Muscle layer of colon (tissue), 2 donors: ENCODE data around the gene TYW1B.
"Not testable (repeated sequence)": the region's sequence is repeated elsewhere in the genome, so short reads cannot be mapped to it uniquely, and the experiment has no call there.

ENCODE experiments used
- H3K27ac ChIP-seq: one replicate; pipeline ENCODE4 v1.7.0; 2013; ENCODE audit warnings: low read depth, mild to moderate bottlenecking, low read length, moderate library complexity
- H3K27me3 ChIP-seq, 2 donors: one replicate each; pipeline ENCODE4 v1.7.0; 2013; ENCODE audit warnings: low read length in 2 of 2, mild to moderate bottlenecking in 2 of 2; ENCODE audit not compliant: insufficient read depth in 2 of 2, control insufficient read depth in 1 of 2
- H3K36me3 ChIP-seq: one replicate; pipeline ENCODE4 v1.7.0; 2013; ENCODE audit warnings: mild to moderate bottlenecking, low read length; ENCODE audit not compliant: insufficient read depth
- H3K4me1 ChIP-seq: one replicate; pipeline ENCODE4 v1.7.0; 2013; ENCODE audit warnings: mild to moderate bottlenecking, low read length; ENCODE audit not compliant: insufficient read depth
- H3K4me3 ChIP-seq, 2 donors: one replicate each; pipeline ENCODE4 v1.7.0; 2013; ENCODE audit warnings: low read length in 2 of 2, low read depth in 1 of 2, mild to moderate bottlenecking in 1 of 2, moderate library complexity in 1 of 2
- H3K9ac ChIP-seq: one replicate; pipeline ENCODE4 v1.7.0; 2013; ENCODE audit warnings: low read length
- H3K9me3 ChIP-seq: one replicate; pipeline ENCODE4 v1.7.0; 2013; ENCODE audit warnings: mild to moderate bottlenecking, low read length
- donor health status: abdominal sarcoma.
- donor health status: Adenocarcinoma of cecum.

The TYW1B gene

DNA sequence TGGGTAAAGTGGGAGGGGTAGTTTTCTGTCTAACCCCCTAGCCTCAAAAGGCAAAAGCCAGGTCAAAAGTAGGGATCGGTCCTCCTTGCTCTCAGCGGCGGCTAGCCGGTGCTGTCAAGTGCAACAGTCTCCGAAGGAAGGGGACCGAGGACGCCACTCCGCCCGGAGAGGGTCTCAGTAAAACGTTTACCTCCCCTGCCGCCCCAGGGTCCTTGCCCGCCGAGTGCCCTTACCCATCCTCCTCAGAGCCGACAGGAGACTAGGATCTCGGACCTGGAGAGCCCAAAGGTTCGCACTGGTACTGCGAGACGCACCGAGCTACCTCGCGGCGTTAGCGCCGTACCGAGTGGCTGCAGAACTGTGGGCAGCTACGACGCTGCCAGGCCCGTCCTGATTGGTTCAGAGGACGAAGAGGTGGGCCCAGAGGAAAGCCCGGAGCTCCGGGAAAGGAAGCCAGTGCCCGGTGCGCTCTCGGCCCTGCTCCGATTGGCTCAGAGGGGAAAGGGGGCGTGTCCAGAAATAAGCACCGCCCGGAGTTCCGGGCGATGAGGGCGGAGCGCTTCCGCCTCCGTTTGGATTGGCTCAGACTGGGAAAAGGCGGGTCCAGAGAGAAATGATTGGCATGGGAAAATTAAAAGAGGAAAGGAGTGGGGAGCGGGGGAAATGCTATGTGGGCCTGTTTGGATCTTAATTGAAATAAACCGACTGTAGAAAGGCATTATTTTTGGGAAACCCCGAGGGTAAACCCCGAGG lies at the start of gene TYW1B:
Gene TYW1B, minus strand, starts transcription at position 362 of the 753 bp plus-strand sequence. Its CDS starts 125 bp downstream, at position 237.
- Histone ChIP-seq H3K9ac (peak within 1 kb of the TSS; percentile 57), H3K36me3 (peaks cover 15% of the 10 kb centered on the region), H3K4me1 (peaks cover 15% of the 10 kb centered on the region), H3K4me3 (peak within 1 kb of the TSS; percentile 50 to 93), H3K27ac (peak within 1 kb of the TSS; percentile 78)
- not testable (repeated sequence) for H3K9me3 ChIP-seq, H3K27me3 ChIP-seq

DNA sequence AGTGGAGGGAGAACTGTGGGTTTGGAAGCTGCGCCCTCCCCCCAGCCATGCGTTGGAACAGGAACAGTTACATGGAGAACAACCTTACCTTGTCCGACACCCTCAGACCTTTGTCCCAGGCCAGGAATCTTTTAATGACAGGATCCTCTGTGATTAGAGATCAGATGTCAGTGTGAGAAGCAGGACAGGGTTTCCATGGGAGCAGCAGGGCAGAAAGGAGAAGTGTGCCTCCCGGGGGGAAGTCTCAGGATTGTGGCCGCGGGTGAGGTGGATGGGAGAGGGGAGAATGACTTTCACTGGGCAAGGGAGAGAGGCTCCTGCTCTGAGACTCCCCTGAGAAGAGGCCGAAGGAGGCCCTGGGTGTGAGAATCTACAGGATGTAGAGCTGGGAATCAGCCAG lies 39.6 kb upstream of the TYW1B start:
- not testable (repeated sequence) for H3K27me3 ChIP-seq, H3K27ac ChIP-seq, H3K4me3 ChIP-seq, H3K4me1 ChIP-seq, H3K9ac ChIP-seq, H3K9me3 ChIP-seq, H3K36me3 ChIP-seq

DNA sequence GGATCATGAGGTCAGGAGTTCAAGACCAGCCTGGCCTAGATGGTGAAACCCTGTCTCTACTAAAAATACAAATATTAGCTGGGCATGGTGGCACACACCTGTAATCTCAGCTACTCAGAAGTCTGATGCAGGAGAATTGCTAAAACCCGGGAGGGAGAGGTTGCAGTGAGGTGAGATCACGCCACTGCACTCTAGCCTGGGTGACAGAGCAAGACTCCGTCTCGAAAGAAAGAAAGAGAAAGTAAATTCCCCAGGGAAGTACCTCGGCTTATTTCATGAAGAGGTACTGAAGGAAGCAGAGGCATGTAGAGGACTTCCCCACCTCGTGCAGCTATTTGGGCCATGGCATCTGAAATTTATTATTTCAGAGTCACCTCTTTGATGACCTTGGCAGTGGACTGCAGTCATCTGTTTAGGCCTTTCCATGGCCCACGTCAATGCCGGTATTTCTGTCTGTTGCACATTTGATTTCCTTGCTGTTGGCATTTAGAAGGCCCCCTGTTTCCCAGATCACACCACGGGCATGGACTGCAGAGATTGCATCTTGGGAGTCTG lies 30.9 kb upstream of the TYW1B start:
- not testable (repeated sequence) for H3K9ac ChIP-seq, H3K36me3 ChIP-seq, H3K27me3 ChIP-seq, H3K9me3 ChIP-seq, H3K27ac ChIP-seq, H3K4me1 ChIP-seq, H3K4me3 ChIP-seq

DNA sequence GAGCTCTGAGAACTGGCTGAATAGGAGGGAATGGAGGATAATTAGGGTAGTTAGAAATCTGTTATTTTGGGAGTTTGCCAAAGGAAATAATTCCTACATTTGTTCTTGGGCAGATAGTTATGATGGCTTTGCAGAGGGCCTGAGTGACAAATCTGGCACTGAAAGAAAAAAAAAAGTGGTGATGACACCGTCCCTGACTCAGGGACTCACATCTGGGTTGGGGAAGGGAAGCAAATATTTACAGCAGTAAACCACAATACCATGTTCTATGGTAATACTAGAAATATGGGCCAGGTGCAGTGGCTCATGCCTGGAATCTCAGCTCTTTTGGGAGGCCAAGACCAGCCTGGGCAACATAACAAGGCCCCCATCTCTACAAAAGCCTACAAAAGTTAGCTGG lies 29.9 kb upstream of the TYW1B start:
- not testable (repeated sequence) for H3K27me3 ChIP-seq, H3K27ac ChIP-seq, H3K9ac ChIP-seq, H3K9me3 ChIP-seq, H3K36me3 ChIP-seq, H3K4me3 ChIP-seq, H3K4me1 ChIP-seq

DNA sequence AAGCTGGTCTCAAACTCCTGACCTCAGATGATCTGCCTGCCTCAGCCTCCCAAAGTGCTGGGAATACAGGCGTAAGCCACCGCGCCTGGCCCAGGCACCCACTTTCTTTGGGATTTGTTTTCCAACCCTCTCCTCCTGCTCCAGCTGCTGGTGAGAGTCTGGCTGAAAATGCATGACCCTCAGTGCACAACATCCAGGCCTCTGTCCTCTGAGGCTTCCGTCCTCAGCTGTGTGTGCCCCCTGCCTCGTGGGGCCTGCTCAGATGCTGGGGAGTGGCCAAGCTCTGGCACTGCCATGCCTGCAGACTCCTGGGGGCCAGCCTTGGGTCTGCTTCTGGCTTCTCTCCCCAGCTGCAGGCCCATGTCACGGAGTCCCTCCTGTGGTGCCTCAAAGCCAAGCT lies 27.3 kb upstream of the TYW1B start:
- not testable (repeated sequence) for H3K36me3 ChIP-seq, H3K4me3 ChIP-seq, H3K4me1 ChIP-seq, H3K27ac ChIP-seq, H3K9ac ChIP-seq, H3K27me3 ChIP-seq, H3K9me3 ChIP-seq

DNA sequence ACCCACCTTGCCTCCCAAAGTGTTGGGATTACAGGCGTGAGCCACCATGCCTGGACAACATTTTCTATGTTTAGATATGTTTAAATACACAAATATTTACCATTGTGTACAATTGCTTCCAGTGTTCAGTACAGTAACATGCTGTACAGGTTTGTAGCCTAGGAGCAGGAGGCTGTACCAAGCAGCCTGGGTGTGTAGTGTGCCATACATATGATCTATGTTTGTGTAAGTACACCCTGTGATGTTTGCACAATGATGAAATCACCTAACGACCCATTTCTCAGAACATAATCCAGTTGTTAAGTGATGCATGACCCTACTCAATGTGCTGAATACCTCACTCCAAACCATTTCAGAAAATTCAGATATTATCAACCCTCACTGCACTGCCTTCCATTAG lies 24.9 kb upstream of the TYW1B start:
- H3K27me3 ChIP-seq, H3K4me3 ChIP-seq, H3K9me3 ChIP-seq, H3K4me1 ChIP-seq, H3K9ac ChIP-seq, H3K36me3 ChIP-seq, H3K27ac ChIP-seq: not testable (repeated sequence)

GRCh38 chr7:72850746-72851145 lies 22.7 kb upstream of the TYW1B start:
- not testable (repeated sequence) for H3K27me3 ChIP-seq, H3K9me3 ChIP-seq

DNA sequence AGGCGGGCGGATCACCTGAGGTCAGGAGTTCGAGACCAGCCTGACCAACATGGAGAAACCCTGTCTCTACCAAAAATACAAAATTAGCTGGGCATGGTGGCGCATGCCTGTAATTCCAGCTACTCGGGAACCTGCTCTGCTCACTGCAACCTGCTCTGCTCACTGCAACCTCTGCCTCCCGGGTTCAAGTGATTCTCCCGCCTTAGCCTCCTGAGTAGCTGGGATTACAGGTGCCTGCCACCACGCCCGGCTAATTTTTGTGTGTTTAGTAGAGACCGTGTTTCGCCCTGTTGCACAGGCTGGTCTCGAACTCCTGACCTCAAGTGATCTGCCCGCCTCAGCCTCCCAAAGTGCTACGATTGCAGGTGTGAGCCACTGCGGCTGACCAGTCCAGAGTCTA lies 16.1 kb upstream of the TYW1B start:
- H3K27me3 ChIP-seq, H3K9ac ChIP-seq, H3K27ac ChIP-seq, H3K36me3 ChIP-seq, H3K9me3 ChIP-seq, H3K4me3 ChIP-seq, H3K4me1 ChIP-seq: not testable (repeated sequence)

More at GRCh38 chr7:72850746-72851145, 22.7 kb upstream of the TYW1B start:
- not testable (repeated sequence) for H3K4me3 ChIP-seq, H3K36me3 ChIP-seq, H3K27ac ChIP-seq, H3K4me1 ChIP-seq, H3K9ac ChIP-seq

- not testable (repeated sequence) for H3K36me3 ChIP-seq, H3K9ac ChIP-seq, H3K27ac ChIP-seq, H3K27me3 ChIP-seq, H3K4me3 ChIP-seq, H3K9me3 ChIP-seq, H3K4me1 ChIP-seq
These were observed 15.2 kb upstream of the TYW1B start for GRCh38 chr7:72843166-72843565.

GRCh38 chr7:72840966-72841511 lies 13.0 kb upstream of the TYW1B start:
- H3K27ac ChIP-seq, H3K9ac ChIP-seq, H3K36me3 ChIP-seq, H3K4me3 ChIP-seq, H3K4me1 ChIP-seq, H3K27me3 ChIP-seq, H3K9me3 ChIP-seq: not testable (repeated sequence)

DNA sequence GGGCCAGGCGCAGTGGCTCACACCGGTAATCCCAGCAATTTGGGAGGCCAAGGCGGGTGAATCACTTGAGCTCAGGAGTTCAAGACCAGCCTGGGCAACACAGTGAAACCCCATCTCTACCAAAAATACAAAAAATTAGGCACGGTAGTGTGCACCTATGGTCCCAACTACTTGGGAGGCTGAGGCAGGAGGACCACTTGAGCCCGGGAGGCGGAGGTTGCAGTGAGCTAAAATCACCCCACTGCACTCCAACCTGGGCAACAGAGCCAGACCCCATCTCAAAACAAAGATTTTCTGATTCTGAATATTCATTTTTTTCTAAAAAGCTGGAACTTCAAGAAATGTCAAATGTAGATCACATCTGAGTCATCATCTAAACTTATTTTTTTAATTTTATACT lies 10.3 kb upstream of the TYW1B start:
- H3K9ac ChIP-seq, H3K4me1 ChIP-seq, H3K27me3 ChIP-seq, H3K4me3 ChIP-seq, H3K9me3 ChIP-seq, H3K27ac ChIP-seq: not testable (repeated sequence)
- peaks cover 16% of the 10 kb centered on the region for H3K36me3 ChIP-seq

DNA sequence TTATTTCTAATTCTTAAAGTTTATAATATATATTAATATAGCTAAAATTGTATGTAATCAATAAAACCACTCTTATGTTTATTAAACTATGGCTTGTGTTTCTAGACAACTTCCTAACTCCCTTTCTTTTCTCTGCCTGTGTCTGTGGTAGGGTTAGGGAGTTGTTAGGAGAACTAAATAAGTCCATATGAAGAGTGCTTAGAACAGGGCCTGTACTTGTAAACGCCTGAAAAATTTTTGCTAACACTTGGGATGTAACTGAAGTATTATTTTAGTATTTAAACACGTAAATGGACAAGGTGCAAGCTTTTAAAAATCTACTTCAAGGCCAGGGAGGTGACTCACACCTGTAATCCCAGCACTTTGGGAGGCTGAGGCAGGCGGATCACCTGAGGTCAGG lies 9.3 kb upstream of the TYW1B start:
- H3K36me3 ChIP-seq, result peaks cover 25% of the 10 kb centered on the region
- H3K27me3 ChIP-seq, H3K9ac ChIP-seq, H3K4me1 ChIP-seq, H3K9me3 ChIP-seq, H3K4me3 ChIP-seq, H3K27ac ChIP-seq: not testable (repeated sequence)
